ENCODE data around the gene SIK2.

The SIK2 gene

GRCh38 chr11:111688013-111688412 is 85.8 kb downstream of the SIK2 start:
- no peaks in the 10 kb centered on the region for H3K36me3 ChIP-seq (ENCODE audit: control insufficient read depth, insufficient read depth, low read length)
- no peaks in the 10 kb centered on the region for H3K9me3 ChIP-seq (ENCODE audit: control insufficient read depth, low read length)
- H3K9ac ChIP-seq, result no peak overlapping the region
- peaks cover 4% of the 10 kb centered on the region for H3K79me2 ChIP-seq
- H3K27me3 ChIP-seq (ENCODE audit: control insufficient read depth, insufficient read depth, low read length), result no peaks in the 10 kb centered on the region
- H2AFZ ChIP-seq, result no peak overlapping the region
- no peak overlapping the region for H3K4me2 ChIP-seq (ENCODE audit: low read length)
- H3K4me3 ChIP-seq (ENCODE audit: low read depth, low read length), result no peak overlapping the region
- peak overlapping the region; percentile 29 for H3K27ac ChIP-seq
- H3K4me1 ChIP-seq, result peaks cover 14% of the 10 kb centered on the region
- TF ChIP-seq, protein P1, sequence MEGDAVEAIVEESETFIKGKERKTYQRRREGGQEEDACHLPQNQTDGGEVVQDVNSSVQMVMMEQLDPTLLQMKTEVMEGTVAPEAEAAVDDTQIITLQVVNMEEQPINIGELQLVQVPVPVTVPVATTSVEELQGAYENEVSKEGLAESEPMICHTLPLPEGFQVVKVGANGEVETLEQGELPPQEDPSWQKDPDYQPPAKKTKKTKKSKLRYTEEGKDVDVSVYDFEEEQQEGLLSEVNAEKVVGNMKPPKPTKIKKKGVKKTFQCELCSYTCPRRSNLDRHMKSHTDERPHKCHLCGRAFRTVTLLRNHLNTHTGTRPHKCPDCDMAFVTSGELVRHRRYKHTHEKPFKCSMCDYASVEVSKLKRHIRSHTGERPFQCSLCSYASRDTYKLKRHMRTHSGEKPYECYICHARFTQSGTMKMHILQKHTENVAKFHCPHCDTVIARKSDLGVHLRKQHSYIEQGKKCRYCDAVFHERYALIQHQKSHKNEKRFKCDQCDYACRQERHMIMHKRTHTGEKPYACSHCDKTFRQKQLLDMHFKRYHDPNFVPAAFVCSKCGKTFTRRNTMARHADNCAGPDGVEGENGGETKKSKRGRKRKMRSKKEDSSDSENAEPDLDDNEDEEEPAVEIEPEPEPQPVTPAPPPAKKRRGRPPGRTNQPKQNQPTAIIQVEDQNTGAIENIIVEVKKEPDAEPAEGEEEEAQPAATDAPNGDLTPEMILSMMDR (IDR thresholded peaks at IDR 0.05), result no peak

- Histone ChIP-seq H3K36me3 (ENCODE audit: control insufficient read depth, insufficient read depth, low read length) (no peaks in the 10 kb centered on the region), H3K9me3 (ENCODE audit: control insufficient read depth, low read length) (no peaks in the 10 kb centered on the region), H3K4me2 (ENCODE audit: low read length) (no peak overlapping the region), H3K27ac (no peak overlapping the region), H3K4me3 (ENCODE audit: low read depth, low read length) (no peak overlapping the region), H2AFZ (no peak overlapping the region), H3K9ac (no peak overlapping the region), H3K79me2 (peaks cover 4% of the 10 kb centered on the region), H3K27me3 (ENCODE audit: control insufficient read depth, insufficient read depth, low read length) (no peaks in the 10 kb centered on the region), H3K4me1 (peaks cover 9% of the 10 kb centered on the region)
- TF ChIP-seq, protein P1 (IDR thresholded peaks at IDR 0.05), result no peak
Measured at GRCh38 chr11:111691176-111691575, 88.9 kb downstream of the SIK2 start.

DNA sequence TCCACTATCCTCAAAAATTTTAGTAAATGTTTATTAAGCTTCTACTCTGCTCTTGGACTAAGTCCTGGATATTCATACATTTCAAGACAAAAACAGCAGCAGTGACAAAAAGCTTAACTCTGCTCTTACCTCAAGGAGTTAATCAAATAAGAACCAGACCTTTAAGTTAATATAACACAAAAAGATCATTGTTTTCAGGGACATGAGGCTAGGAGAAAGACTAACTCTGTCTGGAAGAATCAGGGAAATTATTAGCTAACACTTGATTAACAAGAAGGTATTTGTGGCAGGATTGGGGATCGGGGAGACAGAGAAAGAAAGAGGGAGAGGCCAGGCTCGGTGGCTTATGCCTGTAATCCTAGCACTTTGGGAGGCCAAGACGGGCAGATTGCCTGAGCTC is 89.5 kb downstream of the SIK2 start:
- no peaks in the 10 kb centered on the region for H3K27me3 ChIP-seq (ENCODE audit: control insufficient read depth, insufficient read depth, low read length)
- H3K4me2 ChIP-seq (ENCODE audit: low read length), result no peak overlapping the region
- H2AFZ ChIP-seq, result no peak overlapping the region
- no peak overlapping the region for H3K4me3 ChIP-seq (ENCODE audit: low read depth, low read length)
- TF ChIP-seq, protein P1 (IDR thresholded peaks at IDR 0.05), result no peak
- H3K9me3 ChIP-seq (ENCODE audit: control insufficient read depth, low read length), result no peaks in the 10 kb centered on the region
- H3K79me2 ChIP-seq, result peaks cover 4% of the 10 kb centered on the region
- H3K4me1 ChIP-seq, result peaks cover 9% of the 10 kb centered on the region
- no peaks in the 10 kb centered on the region for H3K36me3 ChIP-seq (ENCODE audit: control insufficient read depth, insufficient read depth, low read length)
- no peak overlapping the region for H3K9ac ChIP-seq
- H3K27ac ChIP-seq, result no peak overlapping the region

GRCh38 chr11:111693224-111693937 is 91.1 kb downstream of the SIK2 start:
- Histone ChIP-seq H3K79me2 (peaks cover 2% of the 10 kb centered on the region), H2AFZ (no peak overlapping the region), H3K27me3 (ENCODE audit: control insufficient read depth, insufficient read depth, low read length) (no peaks in the 10 kb centered on the region), H3K4me2 (ENCODE audit: low read length) (no peak overlapping the region), H3K9ac (no peak overlapping the region), H3K36me3 (ENCODE audit: control insufficient read depth, insufficient read depth, low read length) (no peaks in the 10 kb centered on the region), H3K4me1 (peaks cover 3% of the 10 kb centered on the region), H3K9me3 (ENCODE audit: control insufficient read depth, low read length) (no peaks in the 10 kb centered on the region), H3K27ac (no peak overlapping the region), H3K4me3 (ENCODE audit: low read depth, low read length) (no peak overlapping the region)
- TF ChIP-seq, protein P1 (IDR thresholded peaks at IDR 0.05), result no peak

- no peak overlapping the region for H3K4me2 ChIP-seq (ENCODE audit: low read length)
- TF ChIP-seq, protein P1 (IDR thresholded peaks at IDR 0.05), result no peak
- H2AFZ ChIP-seq, result no peak overlapping the region
- H3K27me3 ChIP-seq (ENCODE audit: control insufficient read depth, insufficient read depth, low read length), result no peaks in the 10 kb centered on the region
- H3K36me3 ChIP-seq (ENCODE audit: control insufficient read depth, insufficient read depth, low read length), result no peaks in the 10 kb centered on the region
- peaks cover 2% of the 10 kb centered on the region for H3K79me2 ChIP-seq
- H3K9me3 ChIP-seq (ENCODE audit: control insufficient read depth, low read length), result no peaks in the 10 kb centered on the region
- peak overlapping the region; percentile 11 for H3K27ac ChIP-seq
- H3K4me3 ChIP-seq (ENCODE audit: low read depth, low read length), result peak overlapping the region; percentile 2
- peaks cover 2% of the 10 kb centered on the region for H3K4me1 ChIP-seq
- H3K9ac ChIP-seq, result no peak overlapping the region
Measured at GRCh38 chr11:111694851-111695250, 92.6 kb downstream of the SIK2 start.

All from parathyroid adenoma (tissue), 2 donors.